CD4-positive, alpha-beta T cell treated with Interleukin-4 for 4 hours (primary cell): ENCODE measurements around the gene FMC1.
"Not testable (repeated sequence)": the region's sequence is repeated elsewhere in the genome, so short reads cannot be mapped to it uniquely, and the experiment has no call there.

ENCODE experiments used
- DNase-seq: peaks from one replicate; pipeline ENCODE4 v3.0.0-alpha.2; 2020

Gene FMC1

DNA sequence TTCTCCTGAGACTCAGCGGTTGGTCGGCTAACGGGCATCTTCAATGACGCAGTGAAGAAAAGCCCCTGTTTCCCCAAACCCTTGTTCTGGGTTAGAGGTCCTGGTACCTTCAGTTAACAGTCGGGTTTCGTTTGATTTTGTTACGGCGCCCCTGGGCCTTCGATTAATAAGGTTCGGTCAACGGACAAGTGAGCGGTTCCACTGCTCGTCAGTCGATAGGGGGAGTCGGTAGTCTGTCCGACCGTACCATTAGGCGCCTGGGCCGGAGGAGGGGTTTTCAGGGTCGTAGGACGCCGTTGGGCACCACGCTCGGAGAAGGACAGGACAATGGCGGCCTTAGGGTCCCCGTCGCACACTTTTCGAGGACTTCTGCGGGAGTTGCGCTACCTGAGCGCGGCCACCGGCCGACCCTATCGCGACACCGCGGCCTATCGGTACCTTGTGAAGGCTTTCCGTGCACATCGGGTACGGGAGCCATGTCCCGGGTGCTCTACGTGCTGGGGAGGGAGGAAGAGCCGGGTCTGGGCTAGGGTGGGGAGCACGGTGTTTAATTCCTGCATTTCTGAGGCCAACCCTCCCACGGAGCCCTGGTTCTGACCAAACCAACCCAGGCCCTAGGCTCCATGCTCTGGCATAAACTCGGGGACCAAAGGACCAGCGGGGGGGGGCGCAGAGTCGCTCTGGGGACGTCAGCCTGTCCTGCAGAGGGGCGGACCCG is at the start of gene FMC1:
TSS of gene FMC1 (plus strand) at position 280 of the 718 bp plus-strand sequence. CDS start at position 328, 48 bp downstream.
- DNase-seq = peak; percentile 89

GRCh38 chr7:139292821-139293220 is 48.3 kb upstream of the FMC1 start:
- DNase-seq = no peak

- no peak for DNase-seq
Measured at GRCh38 chr7:139293534-139293933, 47.6 kb upstream of the FMC1 start.

GRCh38 chr7:139294241-139294640 is 46.9 kb upstream of the FMC1 start:
- no peak for DNase-seq

DNA sequence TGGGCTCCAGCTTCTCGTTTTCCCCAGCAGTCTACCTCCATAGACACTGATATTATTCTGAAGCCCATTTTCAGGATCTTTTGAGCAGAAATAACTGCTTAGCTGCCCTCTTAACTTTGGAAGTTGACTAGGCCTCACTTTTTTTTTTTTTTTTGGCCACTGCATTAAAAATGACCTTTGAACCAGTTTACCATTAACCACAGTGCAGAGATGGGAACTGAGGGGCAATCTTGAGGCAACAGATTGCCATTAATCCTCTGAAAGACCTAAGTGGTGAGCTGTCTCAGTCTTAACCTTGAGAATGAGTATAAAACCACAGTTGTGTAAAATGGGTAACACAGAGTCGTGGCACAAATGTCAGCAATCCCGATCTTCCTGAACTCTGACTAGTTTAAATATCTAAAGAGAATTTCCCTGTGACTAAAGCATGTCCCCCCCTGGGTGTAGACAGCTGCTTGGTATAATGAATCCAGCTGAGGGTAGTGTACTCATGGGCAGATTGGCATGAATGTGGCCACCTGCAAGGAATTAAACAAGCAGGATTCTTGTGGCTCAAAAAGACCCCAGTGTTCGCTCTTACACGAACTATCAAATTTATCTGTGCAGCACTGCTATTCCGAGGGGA is 46.1 kb upstream of the FMC1 start:
- DNase-seq = no peak

- no peak for DNase-seq
Measured at GRCh38 chr7:139297795-139298194, 43.3 kb upstream of the FMC1 start.

- DNase-seq = no peak
Measured at GRCh38 chr7:139299296-139299695, 41.8 kb upstream of the FMC1 start.

- DNase-seq = no peak
Measured at GRCh38 chr7:139300390-139300789, 40.7 kb upstream of the FMC1 start.

DNA sequence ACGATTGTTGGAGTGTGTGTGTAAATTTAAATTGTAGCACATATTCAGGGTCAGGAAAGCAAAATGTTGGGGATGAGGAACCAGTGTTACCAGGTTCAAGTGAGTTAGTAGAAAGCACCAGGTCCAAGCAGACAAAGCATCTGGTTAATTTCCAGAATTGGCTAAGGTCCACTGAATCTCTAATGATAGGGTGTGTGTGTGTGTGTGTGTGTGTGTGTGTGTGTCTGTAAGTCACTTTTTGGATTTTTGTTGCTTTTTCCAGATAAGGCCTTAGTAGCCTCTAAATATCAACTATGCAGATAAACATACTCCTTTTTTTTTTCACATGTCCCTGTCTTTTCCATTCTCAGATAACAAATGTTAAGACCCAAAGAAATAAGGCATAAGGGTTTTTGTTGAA is 36.6 kb upstream of the FMC1 start:
- no peak for DNase-seq

- DNase-seq = no peak
Measured at GRCh38 chr7:139317939-139318505, 23.1 kb upstream of the FMC1 start.

DNA sequence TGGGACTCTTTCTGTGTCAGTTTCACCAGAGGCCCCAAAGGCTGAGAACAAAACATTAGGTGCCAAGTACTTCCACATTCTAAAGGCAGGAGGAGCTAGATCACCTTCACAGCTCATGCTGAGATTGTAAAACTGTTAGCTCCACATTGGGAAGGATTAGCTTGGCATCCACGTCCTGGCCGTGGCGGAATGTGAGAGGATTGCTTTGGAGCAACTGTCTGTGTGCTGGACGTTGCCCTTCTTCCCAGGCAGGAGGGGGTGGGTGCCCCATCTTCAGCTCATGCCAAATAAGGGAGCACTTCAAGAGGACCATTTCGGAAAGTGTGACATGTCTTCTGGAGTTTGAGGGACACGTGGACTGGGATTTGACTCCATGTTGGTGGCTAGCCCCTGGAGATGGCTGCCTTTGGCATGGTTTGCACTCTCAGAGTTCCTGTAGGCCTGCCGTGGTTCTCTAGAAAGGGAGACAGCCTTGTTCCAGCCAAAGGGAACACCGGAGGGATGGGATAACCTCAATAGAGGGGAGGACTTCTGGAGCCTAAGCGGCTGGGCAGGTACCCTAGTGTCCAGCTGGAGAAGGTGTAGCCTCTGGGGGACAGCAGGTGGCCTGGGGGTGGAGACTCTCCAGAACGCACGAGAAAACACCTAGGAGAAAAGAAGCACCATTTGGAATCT is 19.9 kb upstream of the FMC1 start:
- no peak for DNase-seq

- DNase-seq = not testable (repeated sequence)
Measured at GRCh38 chr7:139324709-139325108, 16.4 kb upstream of the FMC1 start.

GRCh38 chr7:139328375-139328774 is 12.8 kb upstream of the FMC1 start:
- no peak for DNase-seq

GRCh38 chr7:139329119-139329518 is 12.0 kb upstream of the FMC1 start:
- DNase-seq = no peak

DNA sequence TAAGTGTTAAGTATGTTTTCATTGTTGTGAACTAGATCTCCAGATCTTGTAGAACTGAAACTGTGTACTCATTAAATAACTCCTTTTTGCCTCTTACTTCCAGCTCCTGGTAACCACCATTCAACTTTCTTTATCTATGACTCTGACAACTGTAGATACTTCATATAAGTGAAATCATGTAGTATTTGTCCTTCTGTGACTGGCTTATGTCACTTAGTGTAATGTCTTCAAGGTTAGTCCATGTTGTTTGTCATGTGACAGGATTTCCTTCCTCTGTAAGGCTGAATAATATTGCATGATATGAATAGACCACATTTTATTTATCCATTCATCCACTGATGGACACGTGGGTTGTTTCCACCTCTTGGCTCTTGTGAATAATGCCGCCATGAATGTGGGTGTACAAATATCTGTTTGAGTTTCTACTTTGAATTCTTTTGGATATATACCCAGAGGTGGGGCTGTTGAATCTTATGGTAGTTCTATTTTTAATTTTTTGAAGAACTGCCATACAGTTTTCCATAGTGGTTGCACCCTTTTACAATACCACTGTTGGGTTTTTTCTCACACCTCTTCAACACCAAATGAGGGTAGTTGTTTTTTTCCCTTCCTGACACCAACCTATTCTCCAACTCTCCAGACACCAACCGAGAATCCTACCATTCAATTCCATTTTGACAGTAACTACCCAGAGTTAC is 10.7 kb upstream of the FMC1 start:
- no peak for DNase-seq

DNA sequence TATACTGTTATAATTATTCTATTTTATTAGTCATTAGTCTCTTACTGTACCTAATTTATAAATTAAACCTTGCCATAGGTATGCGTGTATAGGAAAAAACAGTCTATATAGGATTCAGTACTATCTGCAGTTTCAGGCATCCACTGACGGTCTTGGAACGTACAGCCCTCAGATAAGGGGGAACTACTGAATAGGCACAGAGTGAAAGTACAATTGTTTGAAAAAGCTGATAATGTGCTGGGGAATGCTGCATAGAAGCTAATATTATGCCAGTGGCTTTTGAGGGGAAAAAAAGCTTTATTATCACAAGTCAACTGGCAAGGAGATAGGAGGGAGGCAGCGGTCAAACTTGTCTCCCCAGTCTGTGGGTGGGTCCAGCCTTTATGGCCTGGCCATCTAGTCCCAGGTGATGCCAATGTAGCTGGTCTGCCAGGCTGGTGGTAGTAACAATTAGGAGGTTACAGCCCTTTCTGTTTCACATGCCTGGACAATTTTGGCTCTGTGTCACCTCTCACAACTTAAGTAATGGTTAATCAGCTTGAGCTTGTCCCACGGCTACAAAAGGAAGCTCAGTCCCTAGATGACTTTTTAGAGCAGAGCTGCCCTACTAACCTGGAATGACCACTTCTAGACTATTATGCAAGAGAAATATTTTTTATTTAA is 8.3 kb upstream of the FMC1 start:
- DNase-seq = no peak

DNA sequence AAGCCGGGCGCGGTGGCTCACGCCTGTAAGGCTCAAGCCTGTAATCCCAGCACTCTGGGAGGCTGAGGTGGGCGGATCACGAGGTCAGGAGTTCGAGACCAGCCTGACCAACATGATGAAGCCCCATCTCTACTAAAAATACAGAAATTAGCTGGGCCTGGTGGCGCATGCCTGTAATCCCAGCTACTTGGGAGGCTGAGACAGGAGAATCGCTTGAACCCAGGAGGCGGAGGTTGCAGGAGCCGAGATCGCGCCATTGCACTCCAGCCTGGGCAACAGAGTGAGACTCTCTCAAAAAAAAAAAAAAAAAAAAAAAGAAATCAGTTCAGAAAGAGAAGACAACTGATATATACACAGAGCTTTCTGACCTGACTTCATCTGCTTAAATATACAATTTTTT is 7.7 kb upstream of the FMC1 start:
- not testable (repeated sequence) for DNase-seq

- DNase-seq = no peak
Measured at GRCh38 chr7:139334399-139335150, 6.6 kb upstream of the FMC1 start.

DNA sequence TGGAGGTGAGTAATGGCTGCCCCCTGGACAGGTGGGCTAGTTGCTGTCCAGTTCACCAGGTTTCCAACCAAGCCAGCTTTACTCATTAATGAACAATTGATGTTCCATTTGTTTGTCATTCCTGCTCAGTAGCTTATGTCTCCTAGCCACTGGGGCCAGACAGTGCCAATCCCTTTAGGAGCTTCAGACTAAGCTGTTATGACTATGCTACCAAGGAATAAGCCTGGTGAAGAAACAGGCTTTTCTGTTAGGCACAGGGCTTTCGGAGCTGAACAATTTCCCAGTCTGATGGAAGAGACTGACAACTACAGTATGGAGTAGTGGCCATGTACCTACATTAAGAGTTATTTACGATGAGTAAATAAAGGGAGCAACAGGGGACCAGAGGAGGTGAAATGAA is 2.1 kb upstream of the FMC1 start:
- no peak for DNase-seq

GRCh38 chr7:139339698-139340036 is 1.5 kb upstream of the FMC1 start:
- no peak for DNase-seq

- DNase-seq = peak; percentile 99
Measured at GRCh38 chr7:139340037-139340807, 915 bp upstream of the FMC1 start.

- no peak for DNase-seq
Measured at GRCh38 chr7:139340808-139341057, 404 bp upstream of the FMC1 start.
